SK-N-SH (cell line): ENCODE data around the gene CCDC78. TPM values are rescaled to one million over a fixed set of nuclear protein-coding genes. Genes with fewer than 3 reads are reported as not detected.

Source experiments
- CTCF ChIA-PET: fragments of 300-600, 350-600 bp; formaldehyde crosslinking; extraction: SDS; loops from one replicate; lab custom pipeline; 2021; lab: Yijun Ruan, JAX
- POLR2A ChIA-PET: fragments of 350-600 bp; sonication (Branson Sonifier 250); formaldehyde crosslinking; extraction: SDS; loops from one replicate; lab custom pipeline; 2020; ENCODE audit warnings: antibody characterized with exemption, inconsistent platforms; lab: Yijun Ruan, JAX
- DNase-seq: peaks from one replicate; pipeline ENCODE4 v3.0.0; 2012
- H2AFZ ChIP-seq: fragments of 200-600 bp; sonication (generic); 2 replicates; pipeline ENCODE4 v1.8.1; 2016; ENCODE audit warnings: antibody characterized with exemption, mild to moderate bottlenecking, low read depth
- H3F3A ChIP-seq: fragments of 200-600 bp; sonication (generic); replicated peaks from 2 replicates; pipeline ENCODE3; 2016; ENCODE audit warnings: antibody characterized with exemption, mild to moderate bottlenecking; ENCODE audit not compliant: insufficient read depth
- H3K27ac ChIP-seq, 2 experiments: fragments of 200-500 bp in 1 of 2; fragments of 200-600 bp in 1 of 2; sonication (Bioruptor generic) in 1 of 2; sonication (generic), shearing (Covaris generic) in 1 of 2; 2 replicates each; pipeline versions ENCODE4 v1.5.1 to v1.6.1; 2014 to 2016; ENCODE audit warnings: low read depth in 2 of 2, inconsistent platforms in 1 of 2, low read length in 1 of 2, mild to moderate bottlenecking in 1 of 2, mixed read lengths in 1 of 2
- H3K27me3 ChIP-seq: fragments of 200-600 bp; sonication (generic), shearing (Covaris generic); 2 replicates; pipeline ENCODE4 v1.6.1; 2016; ENCODE audit warnings: mixed run types; ENCODE audit not compliant: insufficient read depth
- H3K36me3 ChIP-seq, 2 experiments: fragments of 200-500 bp in 1 of 2; fragments of 200-600 bp in 1 of 2; sonication (Bioruptor generic) in 1 of 2; sonication (generic) in 1 of 2; replicated peaks in 1 of 2; 2 replicates each; pipeline versions ENCODE3 to v1.5.1; 2014 to 2016; ENCODE audit warnings: low read length in 1 of 2, mild to moderate bottlenecking in 1 of 2; ENCODE audit not compliant: insufficient read depth in 2 of 2, control insufficient read depth in 1 of 2
- H3K4me1 ChIP-seq, 2 experiments: fragments of 200-500 bp in 1 of 2; fragments of 200-600 bp in 1 of 2; sonication (Bioruptor generic) in 1 of 2; sonication (generic), shearing (Covaris generic) in 1 of 2; 2 replicates each; pipeline versions ENCODE4 v1.5.1 to v1.6.1; 2014 to 2016; ENCODE audit warnings: low read depth in 1 of 2, low read length in 1 of 2, mixed run types in 1 of 2; ENCODE audit not compliant: insufficient read depth in 2 of 2, control insufficient read depth in 1 of 2
- H3K4me2 ChIP-seq: fragments of 200-600 bp; sonication (generic), shearing (Covaris generic); 2 replicates; pipeline ENCODE4 v1.6.1; 2017; ENCODE audit warnings: mixed run types
- H3K4me3 ChIP-seq, 2 experiments: fragments of 200-500 bp in 1 of 2; fragments of 200-600 bp in 1 of 2; sonication (Bioruptor generic) in 1 of 2; sonication (generic), shearing (Covaris generic) in 1 of 2; 2 replicates each; pipeline versions ENCODE4 v1.5.1 to v1.8.1; 2014 to 2016; ENCODE audit warnings: low read depth in 2 of 2, inconsistent platforms in 1 of 2, low read length in 1 of 2, mild to moderate bottlenecking in 1 of 2, mixed read lengths in 1 of 2, moderate library complexity in 1 of 2
- H3K79me2 ChIP-seq: fragments of 200-600 bp; sonication (generic); 2 replicates; pipeline ENCODE4 v1.8.1; 2017; ENCODE audit warnings: mild to moderate bottlenecking; ENCODE audit not compliant: insufficient read depth
- H3K9ac ChIP-seq: fragments of 200-600 bp; sonication (generic); 2 replicates; pipeline ENCODE4 v1.6.1; 2017; ENCODE audit warnings: mixed run types
- H3K9me2 ChIP-seq: fragments of 200-600 bp; sonication (generic); 2 replicates; pipeline ENCODE4 v1.6.1; 2017; ENCODE audit warnings: mixed run types
- H3K9me3 ChIP-seq: fragments of 200-600 bp; sonication (generic); 2 replicates; pipeline ENCODE4 v1.6.1; 2017; ENCODE audit warnings: mixed run types, mild to moderate bottlenecking, moderate library complexity
- H4K20me1 ChIP-seq: fragments of 200-600 bp; sonication (generic); 2 replicates; pipeline ENCODE4 v1.6.1; 2017; ENCODE audit warnings: mild to moderate bottlenecking, mixed run types; ENCODE audit not compliant: insufficient read depth
- CHD2 ChIP-seq: fragments of 150-350 bp; IDR thresholded peaks from 2 replicates; pipeline ENCODE4 v1.6.1; 2018; ENCODE audit warnings: low read length; ENCODE audit not compliant: partially characterized antibody
- ELF1 ChIP-seq: IDR thresholded peaks from 2 replicates; pipeline ENCODE4 v1.4.0; 2012
- GATA2 ChIP-seq: sonication (generic); formaldehyde crosslinking; IDR thresholded peaks from 2 replicates; pipeline ENCODE4 v1.5.0; 2020; ENCODE audit warnings: mild to moderate bottlenecking, missing genetic modification reagents
- IRF3 ChIP-seq: fragments of 150-350 bp; IDR thresholded peaks from 2 replicates; pipeline ENCODE4 v1.6.1; 2016; ENCODE audit warnings: mild to moderate bottlenecking, low read depth, low read length
- MEF2A ChIP-seq: IDR thresholded peaks from 2 replicates; pipeline ENCODE4 v1.4.0; 2012; ENCODE audit warnings: low read depth, borderline replicate concordance
- NFIC ChIP-seq: IDR thresholded peaks from 2 replicates; pipeline ENCODE4 v1.4.0; 2012; ENCODE audit warnings: borderline replicate concordance
- NRF1 ChIP-seq: IDR thresholded peaks from 2 replicates; pipeline ENCODE4 v1.6.1; 2012; ENCODE audit warnings: low read depth, mild to moderate bottlenecking, low read length
- POLR2AphosphoS5 ChIP-seq: IDR thresholded peaks from 2 replicates; pipeline ENCODE4 v1.6.1; 2012; ENCODE audit warnings: low read depth, low read length
- RFX5 ChIP-seq: IDR thresholded peaks from 2 replicates; pipeline ENCODE4 v1.6.1; 2012; ENCODE audit warnings: mild to moderate bottlenecking, improper control_type of control experiment, low read length
- TCF12 ChIP-seq: IDR thresholded peaks from 2 replicates; pipeline ENCODE4 v1.4.0; 2012
- YY1 ChIP-seq: IDR thresholded peaks from 2 replicates; pipeline ENCODE4 v1.4.0; 2012; ENCODE audit warnings: low read depth, mild to moderate bottlenecking
- WGBS: methylation state at CpG from one replicate; pipeline ENCODE4 v1.1.6; 2017; ENCODE audit warnings: low lambda C conversion rate; 5-methylcytosine and 5-hydroxymethylcytosine counted together
- polyA plus RNA-seq, 3 experiments: library from polyadenylated mRNA; depleted of rRNA; stranded (reverse); fragments of >200 nt; gene quantifications; 2 replicates each; pipeline ENCODE4 v1.2.3, GENCODE V29; 2012
- TF ChIP-seq, protein P1 (sequence below): IDR thresholded peaks from 2 replicates; pipeline ENCODE4 v1.6.1; 2012; ENCODE audit warnings: mild to moderate bottlenecking, low read depth, low read length, moderate library complexity

The CCDC78 gene
- polyA plus RNA-seq, 1 of the 3 experiments (the other 2 are of a cell fraction), result 15.4 TPM

- no CpG with 5 or more reads among the region's 29 CpGs for WGBS
- H3K9me3 ChIP-seq, result no peaks in the 10 kb centered on the region
- peaks cover 25% of the 10 kb centered on the region for H3F3A ChIP-seq
- no peak overlapping the region for H3K27ac ChIP-seq
- H3K4me1 ChIP-seq, result peaks cover 8 to 36% of the 10 kb centered on the region in 2 experiments; a peak in 3 of 4 replicates
- no peaks in the 10 kb centered on the region for H3K27me3 ChIP-seq
- H3K4me2 ChIP-seq, result no peak overlapping the region
- no peaks in the 10 kb centered on the region for H3K9me2 ChIP-seq
- CTCF ChIA-PET, result interaction anchor here (1.3 to 22.4 kb wide), 6 partner anchors 4 to 61 kb away, joined by 3 to 358 read pairs (median 8); partner anchors contain the start of genes ANTKMT, CCDC78, CIAO3 and FBXL16
- H3K9ac ChIP-seq, result no peak overlapping the region
- TF ChIP-seq GATA2 (CRISPR knock-in tag), result no peak
- TF ChIP-seq POLR2AphosphoS5, result peak; percentile 26; the same call in 1 of the 2 replicates
- H3K79me2 ChIP-seq, result no peaks in the 10 kb centered on the region; the same call in 1 of the 2 replicates
- DNase-seq, result no peak
- peaks cover 0 to 2% of the 10 kb centered on the region in 2 experiments for H3K36me3 ChIP-seq
- POLR2A ChIA-PET, result interaction anchor here (0.8 to 2.6 kb wide), 7 partner anchors 8 to 18 kb away, joined by 3 to 13 read pairs (median 3); partner anchors contain the start of gene METRN
- 0 out of 2 replicates have a peak, but pooled peaks cover 14% of the 10 kb centered on the region for H4K20me1 ChIP-seq
- H2AFZ ChIP-seq, result no peak overlapping the region
- H3K4me3 ChIP-seq, result no peak overlapping the region
These were observed 1.8 kb downstream of the CCDC78 start for GRCh38 chr16:724188-725040.

- POLR2A ChIA-PET, result interaction anchor here (0.8 to 1.4 kb wide), 3 partner anchors 11 to 17 kb away, joined by 3 to 4 read pairs (median 3); no protein-coding TSS in a partner anchor
These were observed 2.5 kb downstream of the CCDC78 start for GRCh38 chr16:723695-724094.

More at GRCh38 chr16:723695-724094, 2.5 kb downstream of the CCDC78 start:
- CTCF ChIA-PET, result interaction anchor here (1.3 to 22.4 kb wide), 5 partner anchors 5 to 62 kb away, joined by 7 to 358 read pairs (median 35); partner anchors contain the start of genes ANTKMT, CCDC78, CIAO3 and FBXL16
- WGBS, result 60% methylated on average over 1 of the region's 9 CpGs
- no peak overlapping the region for H3K4me2 ChIP-seq
- no peaks in the 10 kb centered on the region for H3K9me2 ChIP-seq
- no peak overlapping the region for H3K4me3 ChIP-seq
- no peaks in the 10 kb centered on the region for H3K27me3 ChIP-seq
- H3F3A ChIP-seq, result peaks cover 31% of the 10 kb centered on the region
- H3K9me3 ChIP-seq, result no peaks in the 10 kb centered on the region
- H3K9ac ChIP-seq, result no peak overlapping the region
- TF ChIP-seq TCF12, result no peak
- no peak for TF ChIP-seq MEF2A
- no peak for TF ChIP-seq NRF1
- TF ChIP-seq RFX5, result no peak
- no peak for TF ChIP-seq YY1
- TF ChIP-seq GATA2 (CRISPR knock-in tag), result no peak
- TF ChIP-seq CHD2, result no peak
- no peak for TF ChIP-seq IRF3
- no peak for TF ChIP-seq ELF1
- TF ChIP-seq, protein P1, sequence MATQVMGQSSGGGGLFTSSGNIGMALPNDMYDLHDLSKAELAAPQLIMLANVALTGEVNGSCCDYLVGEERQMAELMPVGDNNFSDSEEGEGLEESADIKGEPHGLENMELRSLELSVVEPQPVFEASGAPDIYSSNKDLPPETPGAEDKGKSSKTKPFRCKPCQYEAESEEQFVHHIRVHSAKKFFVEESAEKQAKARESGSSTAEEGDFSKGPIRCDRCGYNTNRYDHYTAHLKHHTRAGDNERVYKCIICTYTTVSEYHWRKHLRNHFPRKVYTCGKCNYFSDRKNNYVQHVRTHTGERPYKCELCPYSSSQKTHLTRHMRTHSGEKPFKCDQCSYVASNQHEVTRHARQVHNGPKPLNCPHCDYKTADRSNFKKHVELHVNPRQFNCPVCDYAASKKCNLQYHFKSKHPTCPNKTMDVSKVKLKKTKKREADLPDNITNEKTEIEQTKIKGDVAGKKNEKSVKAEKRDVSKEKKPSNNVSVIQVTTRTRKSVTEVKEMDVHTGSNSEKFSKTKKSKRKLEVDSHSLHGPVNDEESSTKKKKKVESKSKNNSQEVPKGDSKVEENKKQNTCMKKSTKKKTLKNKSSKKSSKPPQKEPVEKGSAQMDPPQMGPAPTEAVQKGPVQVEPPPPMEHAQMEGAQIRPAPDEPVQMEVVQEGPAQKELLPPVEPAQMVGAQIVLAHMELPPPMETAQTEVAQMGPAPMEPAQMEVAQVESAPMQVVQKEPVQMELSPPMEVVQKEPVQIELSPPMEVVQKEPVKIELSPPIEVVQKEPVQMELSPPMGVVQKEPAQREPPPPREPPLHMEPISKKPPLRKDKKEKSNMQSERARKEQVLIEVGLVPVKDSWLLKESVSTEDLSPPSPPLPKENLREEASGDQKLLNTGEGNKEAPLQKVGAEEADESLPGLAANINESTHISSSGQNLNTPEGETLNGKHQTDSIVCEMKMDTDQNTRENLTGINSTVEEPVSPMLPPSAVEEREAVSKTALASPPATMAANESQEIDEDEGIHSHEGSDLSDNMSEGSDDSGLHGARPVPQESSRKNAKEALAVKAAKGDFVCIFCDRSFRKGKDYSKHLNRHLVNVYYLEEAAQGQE, result no peak
- no peak for TF ChIP-seq NFIC
- no peak for TF ChIP-seq POLR2AphosphoS5
- peaks cover 0 to 2% of the 10 kb centered on the region in 2 experiments for H3K36me3 ChIP-seq
- H2AFZ ChIP-seq, result no peak overlapping the region
- peaks cover 8 to 37% of the 10 kb centered on the region in 2 experiments; a peak in 3 of 4 replicates for H3K4me1 ChIP-seq
- no peaks in the 10 kb centered on the region; the same call in 1 of the 2 replicates for H3K79me2 ChIP-seq
- no peak overlapping the region for H3K27ac ChIP-seq
- 0 out of 2 replicates have a peak, but pooled peaks cover 14% of the 10 kb centered on the region for H4K20me1 ChIP-seq
- no peak for DNase-seq
